ENCODE results near the gene ADGRD1.

ADGRD1 gene

GRCh38 chr12:130922511-130922953 lies 31.2 kb upstream of the ADGRD1 start:
- no peak for DNase-seq (ENCODE audit: low read depth)
- TF ChIP-seq POLR2A (IDR thresholded peaks at IDR 0.05; ENCODE audit: extremely low read depth, insufficient read length) (no peak), CTCF (IDR thresholded peaks at IDR 0.05; ENCODE audit: low read depth, low read length) (no peak), MAX (IDR thresholded peaks at IDR 0.05; ENCODE audit: low read depth, low read length) (no peak), MYC (IDR thresholded peaks at IDR 0.05; ENCODE audit: low read depth, low read length) (no peak)
- H3K4me3 ChIP-seq (ENCODE audit: low read depth, low read length) = no peak overlapping the region

GRCh38 chr12:130924966-130925665 lies 28.6 kb upstream of the ADGRD1 start:
- H3K4me3 ChIP-seq (ENCODE audit: low read depth, low read length) = no peak overlapping the region
- DNase-seq (ENCODE audit: low read depth) = no peak
- TF ChIP-seq CTCF (IDR thresholded peaks at IDR 0.05; ENCODE audit: low read depth, low read length) (no peak), MYC (IDR thresholded peaks at IDR 0.05; ENCODE audit: low read depth, low read length) (no peak), MAX (IDR thresholded peaks at IDR 0.05; ENCODE audit: low read depth, low read length) (no peak), POLR2A (IDR thresholded peaks at IDR 0.05; ENCODE audit: extremely low read depth, insufficient read length) (no peak)

GRCh38 chr12:130925666-130926015 lies 28.1 kb upstream of the ADGRD1 start:
- no peak overlapping the region for H3K4me3 ChIP-seq (ENCODE audit: low read depth, low read length)
- TF ChIP-seq CTCF (IDR thresholded peaks at IDR 0.05; ENCODE audit: low read depth, low read length) = no peak

GRCh38 chr12:130929363-130929762 lies 24.3 kb upstream of the ADGRD1 start:
- no peak overlapping the region for H3K4me3 ChIP-seq (ENCODE audit: low read depth, low read length)
- TF ChIP-seq CTCF (IDR thresholded peaks at IDR 0.05; ENCODE audit: low read depth, low read length) (no peak), MYC (IDR thresholded peaks at IDR 0.05; ENCODE audit: low read depth, low read length) (no peak), MAX (IDR thresholded peaks at IDR 0.05; ENCODE audit: low read depth, low read length) (no peak), POLR2A (IDR thresholded peaks at IDR 0.05; ENCODE audit: extremely low read depth, insufficient read length) (no peak)
- no peak for DNase-seq (ENCODE audit: low read depth)

More at GRCh38 chr12:130925666-130926015, 28.1 kb upstream of the ADGRD1 start:
- no peak for DNase-seq (ENCODE audit: low read depth)

- no peak overlapping the region for H3K4me3 ChIP-seq (ENCODE audit: low read depth, low read length)
- TF ChIP-seq CTCF (IDR thresholded peaks at IDR 0.05; ENCODE audit: low read depth, low read length) (no peak), POLR2A (IDR thresholded peaks at IDR 0.05; ENCODE audit: extremely low read depth, insufficient read length) (no peak), MAX (IDR thresholded peaks at IDR 0.05; ENCODE audit: low read depth, low read length) (no peak), MYC (IDR thresholded peaks at IDR 0.05; ENCODE audit: low read depth, low read length) (no peak)
- no peak for DNase-seq (ENCODE audit: low read depth)
Measured at GRCh38 chr12:130932061-130932930, 21.4 kb upstream of the ADGRD1 start.

Measured in NB4 (cell line).